ENCODE measurements around the gene PGGHG. TPM values are rescaled to one million over a fixed set of nuclear protein-coding genes. Genes with fewer than 3 reads are reported as not detected.
"Not testable (repeated sequence)": the region's sequence is repeated elsewhere in the genome, so short reads cannot be mapped to it uniquely, and the experiment has no call there.

The PGGHG gene
- total RNA-seq, 1 donor from 2014 or later = 12.3 TPM

- DNase-seq (ENCODE audit: low read depth, low spot score) = no peak
Measured at GRCh38 chr11:329886-330253, 40.9 kb downstream of the PGGHG start.

GRCh38 chr11:330307-330693, 41.4 kb downstream of the PGGHG start:
- DNase-seq (ENCODE audit: low read depth, low spot score) = no peak

GRCh38 chr11:330694-331357, 41.9 kb downstream of the PGGHG start:
- DNase-seq (ENCODE audit: low read depth, low spot score) = no peak

GRCh38 chr11:331358-332060, 42.6 kb downstream of the PGGHG start:
- no peak for DNase-seq (ENCODE audit: low read depth, low spot score)

- no peak for DNase-seq (ENCODE audit: low read depth, low spot score)
Measured at GRCh38 chr11:332651-333480, 43.9 kb downstream of the PGGHG start.

GRCh38 chr11:333616-334263, 44.8 kb downstream of the PGGHG start:
- not testable (repeated sequence) for DNase-seq (ENCODE audit: low read depth, low spot score)

- no peak for DNase-seq (ENCODE audit: low read depth, low spot score)
Measured at GRCh38 chr11:334264-334994, 45.5 kb downstream of the PGGHG start.

- DNase-seq (ENCODE audit: low read depth, low spot score) = no peak
Measured at GRCh38 chr11:335779-336658, 47.1 kb downstream of the PGGHG start.

GRCh38 chr11:336659-337198, 47.8 kb downstream of the PGGHG start:
- no peak for DNase-seq (ENCODE audit: low read depth, low spot score)

GRCh38 chr11:337711-338110, 48.8 kb downstream of the PGGHG start:
- DNase-seq (ENCODE audit: low read depth, low spot score) = no peak

- DNase-seq (ENCODE audit: low read depth, low spot score) = no peak
Measured at GRCh38 chr11:339963-340362, 51.0 kb downstream of the PGGHG start.

- DNase-seq (ENCODE audit: low read depth, low spot score) = no peak
Measured at GRCh38 chr11:340539-341512, 51.9 kb downstream of the PGGHG start.

GRCh38 chr11:342328-342727, 53.4 kb downstream of the PGGHG start:
- DNase-seq (ENCODE audit: low read depth, low spot score) = no peak

GRCh38 chr11:344836-345578, 56.1 kb downstream of the PGGHG start:
- no peak for DNase-seq (ENCODE audit: low read depth, low spot score)

Measured in pulmonary artery endothelial cell (primary cell).